Medulla oblongata (tissue), 1 donor: ENCODE results near the gene PAOX.
"Not testable (repeated sequence)": the region's sequence is repeated elsewhere in the genome, so short reads cannot be mapped to it uniquely, and the experiment has no call there.

Source experiments
- DNase-seq: peaks from one replicate; pipeline ENCODE4 v3.0.0-alpha.2; 2015; ENCODE audit errors: extremely low spot score

The PAOX gene

GRCh38 chr10:133405272-133405671 lies 26.2 kb downstream of the PAOX start:
- DNase-seq = no peak

- no peak for DNase-seq
Observed at GRCh38 chr10:133405844-133406527, 26.9 kb downstream of the PAOX start.

GRCh38 chr10:133411523-133412380 lies 32.7 kb downstream of the PAOX start:
- no peak for DNase-seq

GRCh38 chr10:133412381-133412711 lies 33.3 kb downstream of the PAOX start:
- no peak for DNase-seq

GRCh38 chr10:133414401-133414800 lies 35.3 kb downstream of the PAOX start:
- not testable (repeated sequence) for DNase-seq

- no peak for DNase-seq
Observed at GRCh38 chr10:133415752-133416151, 36.7 kb downstream of the PAOX start.

- no peak for DNase-seq
Observed at GRCh38 chr10:133418289-133418993, 39.4 kb downstream of the PAOX start.

- DNase-seq = no peak
Observed at GRCh38 chr10:133419211-133419950, 40.3 kb downstream of the PAOX start.

GRCh38 chr10:133420028-133420427 lies 41.0 kb downstream of the PAOX start:
- DNase-seq = no peak

- no peak for DNase-seq
Observed at GRCh38 chr10:133420579-133420978, 41.5 kb downstream of the PAOX start.

- DNase-seq = no peak
Observed at GRCh38 chr10:133421336-133422222, 42.5 kb downstream of the PAOX start.

GRCh38 chr10:133422223-133422806 lies 43.3 kb downstream of the PAOX start:
- DNase-seq = no peak

GRCh38 chr10:133422807-133423771 lies 44.0 kb downstream of the PAOX start:
- no peak for DNase-seq

GRCh38 chr10:133424102-133424501 lies 45.0 kb downstream of the PAOX start:
- not testable (repeated sequence) for DNase-seq

GRCh38 chr10:133424601-133425000 lies 45.5 kb downstream of the PAOX start, which contains the start of gene SPRN:
Gene SPRN, minus strand, starts transcription at chr10:133424625. Its CDS starts 944 bp downstream, at chr10:133423681.
- DNase-seq = not testable (repeated sequence)

GRCh38 chr10:133429571-133429970 lies 50.5 kb downstream of the PAOX start:
- DNase-seq = not testable (repeated sequence)

GRCh38 chr10:133431888-133432613 lies 53.0 kb downstream of the PAOX start:
- not testable (repeated sequence) for DNase-seq

- DNase-seq = not testable (repeated sequence)
Observed at GRCh38 chr10:133432789-133433188, 53.7 kb downstream of the PAOX start.
